Stimulated activated CD8-positive, alpha-beta memory T cell treated with anti-CD3 and anti-CD28 coated beads, Interleukin-4, amount 100 ng/mL, for 4 hours (primary cell): Measurements from ENCODE around the gene FARS2.
"Not testable (repeated sequence)": the region's sequence is repeated elsewhere in the genome, so short reads cannot be mapped to it uniquely, and the experiment has no call there.

Experiments
- DNase-seq, 2 donors: peaks; one replicate each; pipeline ENCODE4 v3.0.0-alpha.2; 2020; ENCODE audit warnings: low read depth in 2 of 2, low spot score in 1 of 2

FARS2 gene

GRCh38 chr6:5679270-5679669, 418.0 kb downstream of the FARS2 start:
- DNase-seq, result no peak

DNA sequence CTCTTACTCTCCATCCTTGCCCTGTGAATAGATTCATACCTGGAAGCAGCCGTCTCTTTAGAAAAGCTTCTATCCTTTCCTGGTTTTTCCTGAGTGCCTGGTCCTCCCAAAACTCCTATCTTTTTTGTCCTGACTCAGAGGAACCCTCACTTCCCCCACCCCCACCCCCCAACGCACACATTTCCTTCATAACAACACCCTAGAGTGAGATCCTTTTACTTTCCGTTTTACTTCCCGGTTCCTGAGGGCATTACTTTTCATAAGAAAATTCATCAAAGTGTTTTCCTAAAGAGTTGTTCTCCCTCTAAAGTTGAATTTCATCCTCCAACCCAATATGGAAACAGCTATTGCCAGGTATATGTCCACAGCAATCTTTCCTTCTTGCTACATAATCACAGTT, 418.4 kb downstream of the FARS2 start:
- no peak for DNase-seq

GRCh38 chr6:5680095-5680494, 418.8 kb downstream of the FARS2 start:
- no peak for DNase-seq

DNA sequence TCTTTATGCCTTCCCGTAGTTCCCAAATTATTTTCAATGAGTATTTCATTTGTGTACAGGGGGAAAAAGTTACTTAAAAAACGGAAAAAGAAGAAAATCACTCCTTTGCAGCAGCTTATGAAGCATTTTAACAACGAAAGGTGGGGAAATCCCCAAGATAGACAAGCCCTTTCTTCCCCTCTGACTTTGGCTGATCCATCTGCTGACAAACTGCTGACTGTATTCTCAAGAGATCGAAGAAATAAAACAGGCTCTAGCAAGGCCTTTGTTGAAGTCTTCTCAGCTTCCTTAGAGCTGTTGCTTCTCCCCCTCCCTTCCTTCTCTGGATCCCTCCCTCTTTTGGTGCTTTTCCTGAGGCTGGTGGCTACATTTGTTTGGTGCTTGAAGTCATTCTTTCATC, 420.2 kb downstream of the FARS2 start:
- DNase-seq, result no peak

- no peak for DNase-seq
These were observed 421.2 kb downstream of the FARS2 start for GRCh38 chr6:5682530-5682929.

- not testable (repeated sequence) for DNase-seq
These were observed 422.4 kb downstream of the FARS2 start for GRCh38 chr6:5683747-5684146.

- DNase-seq, result no peak
These were observed 423.2 kb downstream of the FARS2 start for GRCh38 chr6:5684320-5685053.

GRCh38 chr6:5693225-5694145, 432.2 kb downstream of the FARS2 start:
- no peak for DNase-seq

DNA sequence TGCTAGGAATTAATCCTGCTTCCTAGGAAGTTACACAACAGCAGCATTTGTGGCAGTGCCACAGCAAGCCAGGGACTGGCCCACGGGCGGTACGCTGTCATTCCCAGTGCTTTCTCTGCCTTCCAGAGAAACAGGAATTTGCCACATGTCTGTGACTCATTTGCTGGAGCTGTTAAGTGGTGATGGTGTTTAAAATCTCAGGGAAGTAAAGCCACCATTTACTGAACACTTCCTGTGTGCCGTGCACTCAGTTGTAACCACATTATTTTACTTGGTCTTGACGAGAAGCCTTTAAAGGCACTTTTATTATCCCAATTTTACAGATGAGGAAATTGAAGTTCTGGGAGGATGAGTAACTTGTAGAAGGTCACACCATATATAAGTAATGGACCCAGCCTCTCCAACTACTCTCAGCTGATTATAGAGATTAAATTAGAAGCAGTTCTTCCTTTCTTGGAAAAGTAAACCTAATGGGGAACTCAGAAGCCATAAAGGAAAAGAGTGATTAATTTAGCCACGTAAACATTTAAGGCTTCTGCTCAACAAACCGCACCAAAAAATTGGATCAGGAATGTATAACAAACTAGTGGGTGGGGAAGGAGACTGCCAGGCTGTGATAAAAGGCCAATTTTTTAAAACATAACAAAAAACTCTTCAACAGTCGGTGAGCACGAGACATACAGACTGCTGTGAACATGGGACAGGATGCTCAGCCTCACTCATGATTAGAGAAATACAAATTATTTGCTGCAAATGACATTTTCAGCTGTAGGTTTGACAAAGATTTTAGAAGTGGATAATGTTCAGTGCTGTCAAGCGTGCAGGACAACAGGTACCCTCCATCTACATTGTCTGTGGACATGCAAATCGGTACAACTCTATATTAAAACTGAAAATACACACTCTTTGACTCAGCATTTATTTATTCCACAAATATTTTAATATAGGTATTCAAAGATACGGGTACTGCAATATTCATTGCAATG, 434.2 kb downstream of the FARS2 start:
- DNase-seq, result no peak

- no peak for DNase-seq
These were observed 436.2 kb downstream of the FARS2 start for GRCh38 chr6:5697508-5697907.

- no peak for DNase-seq
These were observed 437.0 kb downstream of the FARS2 start for GRCh38 chr6:5698318-5698717.

GRCh38 chr6:5699064-5699463, 437.8 kb downstream of the FARS2 start:
- DNase-seq, result not testable (repeated sequence)

DNA sequence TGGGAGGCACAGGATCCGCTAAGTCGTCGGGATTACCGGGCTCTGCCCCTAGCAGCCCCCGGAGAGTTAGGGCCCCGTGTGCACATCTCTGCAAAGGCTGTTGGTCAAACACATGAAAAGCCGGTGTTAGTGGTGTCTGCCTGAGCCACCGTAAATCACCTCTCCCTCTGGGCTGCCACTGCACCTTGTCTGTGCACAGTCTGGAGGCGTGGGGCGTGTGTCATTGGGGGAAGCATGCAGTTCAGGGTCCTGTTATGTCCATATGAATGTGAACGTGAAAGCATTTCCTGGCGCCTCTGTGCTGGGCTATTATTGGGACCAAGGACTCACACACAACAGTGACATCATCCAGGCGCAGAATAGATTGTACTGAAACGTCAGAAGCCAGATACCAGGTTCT, 439.9 kb downstream of the FARS2 start:
- DNase-seq, result no peak

- DNase-seq, result no peak
These were observed 443.4 kb downstream of the FARS2 start for GRCh38 chr6:5704708-5705107.

DNA sequence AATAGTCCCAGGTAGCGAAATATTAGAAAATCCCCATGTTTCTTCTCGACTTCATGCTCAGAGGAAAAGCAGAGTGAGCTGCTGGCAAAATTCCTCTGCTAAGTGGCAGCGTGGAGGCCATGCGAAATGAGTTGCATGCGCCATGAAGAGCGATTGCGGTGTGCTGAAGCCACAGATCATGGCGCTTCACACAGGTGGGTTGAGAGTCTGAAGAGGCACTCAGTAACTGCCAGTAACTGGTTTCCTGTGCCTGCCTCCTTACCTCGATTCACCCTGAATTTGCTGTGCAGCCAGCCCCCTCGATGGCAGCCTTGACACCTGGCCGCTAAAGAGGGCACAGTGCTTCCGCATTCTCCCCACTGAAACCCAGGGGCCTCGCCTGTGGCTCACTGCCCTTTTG, 443.9 kb downstream of the FARS2 start:
- no peak for DNase-seq

DNA sequence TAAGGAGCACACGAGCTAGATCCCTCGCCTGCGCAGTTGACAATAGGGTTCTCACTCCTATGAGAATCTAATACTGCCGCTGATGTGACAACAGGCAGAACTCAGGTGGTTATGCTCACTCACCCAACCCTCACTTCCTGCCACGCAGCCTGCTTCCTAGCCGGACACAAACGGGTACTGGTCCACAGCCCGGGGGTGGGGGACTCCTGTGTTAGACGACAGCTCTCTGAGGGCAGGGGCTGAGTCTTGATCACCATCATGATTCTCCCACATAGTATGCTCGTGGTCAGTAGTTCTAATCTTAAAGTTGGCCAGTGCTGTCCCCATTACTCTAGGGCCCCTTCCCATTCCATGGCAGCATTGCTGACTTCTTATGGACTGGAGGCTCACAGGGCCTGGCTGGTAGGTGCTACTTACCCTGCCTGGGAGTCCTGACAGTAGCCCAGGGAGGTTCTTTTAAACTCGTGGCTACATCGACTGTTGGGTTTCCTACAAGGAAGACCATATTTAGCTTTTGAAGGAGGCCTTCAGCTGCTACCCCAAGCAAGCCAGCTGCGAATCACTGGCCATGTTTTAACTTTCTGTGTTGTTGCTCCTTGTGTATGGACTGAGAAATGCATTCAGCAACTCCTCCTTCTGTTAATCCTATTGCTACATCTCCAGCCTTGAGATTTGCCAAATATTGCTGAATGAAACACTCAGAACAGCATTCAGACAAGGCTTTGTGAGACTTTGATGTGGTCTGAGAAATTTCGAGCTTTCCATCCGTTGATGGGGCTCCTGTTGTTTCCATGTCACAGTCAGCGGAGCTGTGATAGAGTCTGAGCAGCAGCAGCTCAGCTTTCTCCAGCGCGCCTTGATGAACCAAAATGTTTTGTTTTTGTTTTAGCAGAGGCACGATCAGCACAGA, 445.1 kb downstream of the FARS2 start:
- no peak for DNase-seq

- DNase-seq, result no peak
These were observed 446.1 kb downstream of the FARS2 start for GRCh38 chr6:5707281-5708045.

GRCh38 chr6:5710516-5710915, 449.2 kb downstream of the FARS2 start:
- DNase-seq, result no peak

DNA sequence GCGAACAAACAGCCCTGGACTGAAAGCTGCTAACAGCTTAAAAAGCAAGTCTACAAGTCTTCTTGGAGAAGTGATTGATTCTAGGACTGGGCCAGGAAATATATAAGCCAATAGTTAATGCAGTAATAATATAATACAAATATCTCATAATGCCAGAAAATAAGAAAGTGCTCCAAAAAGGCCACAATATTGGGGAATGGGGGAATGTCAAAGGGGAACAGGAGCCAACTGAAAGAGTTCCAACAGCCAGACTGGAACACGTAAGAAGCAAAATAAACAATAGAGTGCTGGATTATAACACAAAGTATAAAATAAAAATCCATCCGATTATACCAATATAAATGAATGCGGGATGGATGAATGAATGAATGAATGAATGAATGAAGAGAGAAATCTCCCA, 449.6 kb downstream of the FARS2 start:
- no peak for DNase-seq
